ENCODE data around the gene DDA1. TPM values are rescaled to one million over a fixed set of nuclear protein-coding genes. Genes with fewer than 3 reads are reported as not detected.
A peak's percentile ranks its signal among the peaks of the same experiment; 100 is the strongest.
"Not testable (repeated sequence)": the region's sequence is repeated elsewhere in the genome, so short reads cannot be mapped to it uniquely, and the experiment has no call there.

DDA1 gene
- total RNA-seq, 1 experiment from 2014 or later, result 42.8 TPM

DNA sequence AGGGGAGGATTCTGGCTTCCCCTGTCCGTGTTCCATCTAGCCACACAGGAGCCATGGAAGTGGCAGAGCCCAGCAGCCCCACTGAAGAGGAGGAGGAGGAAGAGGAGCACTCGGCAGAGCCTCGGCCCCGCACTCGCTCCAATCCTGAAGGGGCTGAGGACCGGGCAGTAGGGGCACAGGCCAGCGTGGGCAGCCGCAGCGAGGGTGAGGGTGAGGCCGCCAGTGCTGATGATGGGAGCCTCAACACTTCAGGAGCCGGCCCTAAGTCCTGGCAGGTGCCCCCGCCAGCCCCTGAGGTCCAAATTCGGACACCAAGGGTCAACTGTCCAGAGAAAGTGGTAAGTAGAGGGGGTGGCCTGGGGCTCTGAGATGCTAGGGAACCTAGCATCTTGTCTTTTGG is 40.6 kb upstream of the DDA1 start:
- H3K4me3 Mint-ChIP-seq, result peak overlapping the region; percentile 96
- no peaks in the 10 kb centered on the region for H3K27me3 Mint-ChIP-seq (ENCODE audit: low read depth)
- no peak for DNase-seq (ENCODE audit: low spot score)
- H3K9me3 Mint-ChIP-seq, result no peaks in the 10 kb centered on the region; the same call in 1 of the 2 replicates
- ChIA-PET CTCF (interaction anchor here (0.7 to 3.0 kb wide), 3 partner anchors 14 to 591 kb away, joined by 3 to 9 read pairs (median 3); partner anchors contain the start of genes ANKLE1 and RPL18A), POLR2A (interaction anchor here (0.6 to 2.4 kb wide), 2 partner anchors 12 to 675 kb away, joined by 4 to 13 read pairs; partner anchors contain the start of gene ANKLE1)
- no peak for ATAC-seq
- H3K36me3 Mint-ChIP-seq, result peaks cover 19% of the 10 kb centered on the region
- no peak for TF ChIP-seq OVOL2 (CRISPR knock-in tag; IDR thresholded peaks at IDR 0.05; ENCODE audit: borderline replicate concordance)
- TF ChIP-seq, protein P1, sequence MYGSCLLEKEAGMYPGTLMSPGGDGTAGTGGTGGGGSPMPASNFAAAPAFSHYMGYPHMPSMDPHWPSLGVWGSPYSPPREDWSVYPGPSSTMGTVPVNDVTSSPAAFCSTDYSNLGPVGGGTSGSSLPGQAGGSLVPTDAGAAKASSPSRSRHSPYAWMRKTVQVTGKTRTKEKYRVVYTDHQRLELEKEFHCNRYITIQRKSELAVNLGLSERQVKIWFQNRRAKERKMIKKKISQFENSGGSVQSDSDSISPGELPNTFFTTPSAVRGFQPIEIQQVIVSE (CRISPR knock-in tag; IDR thresholded peaks at IDR 0.05; ENCODE audit: borderline replicate concordance), result no peak
- TF ChIP-seq, protein P2, sequence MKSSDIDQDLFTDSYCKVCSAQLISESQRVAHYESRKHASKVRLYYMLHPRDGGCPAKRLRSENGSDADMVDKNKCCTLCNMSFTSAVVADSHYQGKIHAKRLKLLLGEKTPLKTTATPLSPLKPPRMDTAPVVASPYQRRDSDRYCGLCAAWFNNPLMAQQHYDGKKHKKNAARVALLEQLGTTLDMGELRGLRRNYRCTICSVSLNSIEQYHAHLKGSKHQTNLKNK (CRISPR knock-in tag; IDR thresholded peaks at IDR 0.05), result no peak
- TF ChIP-seq GRHL2 (CRISPR knock-in tag; IDR thresholded peaks at IDR 0.05; ENCODE audit: insufficient replicate concordance, severe bottlenecking), result no peak
- no peak for TF ChIP-seq TEAD1 (CRISPR knock-in tag; IDR thresholded peaks at IDR 0.05)
- TF ChIP-seq NFYB (CRISPR knock-in tag; conservative IDR thresholded peaks at IDR 0.05; ENCODE audit: low read depth), result no peak
- TF ChIP-seq ELF4 (CRISPR knock-in tag; IDR thresholded peaks at IDR 0.05; ENCODE audit: low read depth), result no peak
- TF ChIP-seq JAZF1 (CRISPR knock-in tag; IDR thresholded peaks at IDR 0.05), result no peak
- TF ChIP-seq, protein P3, sequence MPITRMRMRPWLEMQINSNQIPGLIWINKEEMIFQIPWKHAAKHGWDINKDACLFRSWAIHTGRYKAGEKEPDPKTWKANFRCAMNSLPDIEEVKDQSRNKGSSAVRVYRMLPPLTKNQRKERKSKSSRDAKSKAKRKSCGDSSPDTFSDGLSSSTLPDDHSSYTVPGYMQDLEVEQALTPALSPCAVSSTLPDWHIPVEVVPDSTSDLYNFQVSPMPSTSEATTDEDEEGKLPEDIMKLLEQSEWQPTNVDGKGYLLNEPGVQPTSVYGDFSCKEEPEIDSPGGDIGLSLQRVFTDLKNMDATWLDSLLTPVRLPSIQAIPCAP (CRISPR knock-in tag; IDR thresholded peaks at IDR 0.05), result no peak
- no peak for TF ChIP-seq CREM (CRISPR knock-in tag; IDR thresholded peaks at IDR 0.05)
- no peak for TF ChIP-seq GTF2I (CRISPR knock-in tag; conservative IDR thresholded peaks at IDR 0.05)
- no peak for TF ChIP-seq SMAD4 (CRISPR knock-in tag; IDR thresholded peaks at IDR 0.05)
- TF ChIP-seq ZNF423 (CRISPR knock-in tag; IDR thresholded peaks at IDR 0.05), result no peak
- TF ChIP-seq, protein P4, sequence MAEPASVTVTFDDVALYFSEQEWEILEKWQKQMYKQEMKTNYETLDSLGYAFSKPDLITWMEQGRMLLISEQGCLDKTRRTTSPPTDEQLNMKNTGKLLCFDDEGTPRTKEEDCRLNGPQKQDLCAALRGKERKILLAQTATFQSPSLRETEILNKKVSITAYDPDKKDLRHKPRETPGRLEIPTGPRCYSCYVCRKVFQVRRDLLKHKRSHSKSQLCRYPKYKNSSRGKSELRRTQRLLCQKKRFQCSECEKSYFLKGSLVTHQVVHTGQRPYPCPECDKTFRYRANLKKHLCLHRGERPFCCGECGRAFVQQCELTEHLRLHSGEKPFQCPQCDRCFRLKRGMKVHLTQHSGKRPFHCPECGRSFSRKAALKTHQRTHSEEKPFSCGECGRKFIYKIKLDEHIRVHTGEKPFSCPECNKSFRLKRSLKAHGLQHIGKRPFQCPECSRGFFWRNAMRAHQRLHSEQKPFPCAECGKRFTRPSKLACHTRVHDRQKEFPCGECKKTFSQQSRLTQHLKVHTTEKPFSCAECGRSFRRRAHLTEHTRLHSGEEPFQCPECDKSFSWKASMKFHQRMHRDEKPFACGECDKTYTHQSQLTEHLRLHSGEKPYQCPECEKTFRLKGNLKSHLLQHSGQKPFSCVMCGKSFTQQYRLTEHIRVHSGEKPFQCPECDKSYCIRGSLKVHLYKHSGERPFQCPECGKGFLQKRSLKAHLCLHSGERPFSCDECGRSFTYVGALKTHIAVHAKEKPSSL (CRISPR knock-in tag; conservative IDR thresholded peaks at IDR 0.05), result no peak
- TF ChIP-seq NR2C2 (CRISPR knock-in tag; IDR thresholded peaks at IDR 0.05), result no peak
- TF ChIP-seq FOXP1 (CRISPR knock-in tag; IDR thresholded peaks at IDR 0.05; ENCODE audit: borderline replicate concordance), result no peak
- TF ChIP-seq ETV6 (CRISPR knock-in tag; IDR thresholded peaks at IDR 0.05), result no peak
- TF ChIP-seq SOX15 (CRISPR knock-in tag; IDR thresholded peaks at IDR 0.05), result no peak
- TF ChIP-seq, protein P5, sequence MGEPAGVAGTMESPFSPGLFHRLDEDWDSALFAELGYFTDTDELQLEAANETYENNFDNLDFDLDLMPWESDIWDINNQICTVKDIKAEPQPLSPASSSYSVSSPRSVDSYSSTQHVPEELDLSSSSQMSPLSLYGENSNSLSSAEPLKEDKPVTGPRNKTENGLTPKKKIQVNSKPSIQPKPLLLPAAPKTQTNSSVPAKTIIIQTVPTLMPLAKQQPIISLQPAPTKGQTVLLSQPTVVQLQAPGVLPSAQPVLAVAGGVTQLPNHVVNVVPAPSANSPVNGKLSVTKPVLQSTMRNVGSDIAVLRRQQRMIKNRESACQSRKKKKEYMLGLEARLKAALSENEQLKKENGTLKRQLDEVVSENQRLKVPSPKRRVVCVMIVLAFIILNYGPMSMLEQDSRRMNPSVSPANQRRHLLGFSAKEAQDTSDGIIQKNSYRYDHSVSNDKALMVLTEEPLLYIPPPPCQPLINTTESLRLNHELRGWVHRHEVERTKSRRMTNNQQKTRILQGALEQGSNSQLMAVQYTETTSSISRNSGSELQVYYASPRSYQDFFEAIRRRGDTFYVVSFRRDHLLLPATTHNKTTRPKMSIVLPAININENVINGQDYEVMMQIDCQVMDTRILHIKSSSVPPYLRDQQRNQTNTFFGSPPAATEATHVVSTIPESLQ (CRISPR knock-in tag; IDR thresholded peaks at IDR 0.05), result no peak
- no peak overlapping the region for H3K27ac Mint-ChIP-seq
- peaks cover 16% of the 10 kb centered on the region for H3K4me1 Mint-ChIP-seq

DNA sequence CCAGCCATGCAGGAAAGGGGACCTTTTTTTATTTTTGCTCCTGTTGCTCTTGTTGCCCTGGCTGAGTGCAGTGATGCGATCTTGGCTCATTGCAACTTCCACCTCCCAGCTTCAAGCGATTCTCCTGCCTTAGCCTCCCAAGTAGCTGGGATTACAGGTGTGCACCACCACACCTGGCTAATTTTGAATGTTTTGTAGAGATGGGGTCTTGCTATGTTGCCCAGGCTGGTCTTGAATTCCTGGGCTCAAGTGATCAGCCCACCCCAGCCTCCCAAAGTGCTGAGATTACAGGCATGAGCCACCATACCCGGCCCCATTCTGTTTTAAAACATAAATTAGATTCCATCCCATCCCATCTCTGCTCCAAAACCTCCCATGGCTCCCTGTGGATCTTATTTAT is 34.5 kb upstream of the DDA1 start:
- POLR2A ChIA-PET, ATAC-seq, H3K4me3 Mint-ChIP-seq: not testable (repeated sequence)

More for the DNA sequence above, 34.5 kb upstream of the DDA1 start:
- DNase-seq (ENCODE audit: low spot score); CTCF ChIA-PET; H3K27me3 Mint-ChIP-seq (ENCODE audit: low read depth); H3K4me1 Mint-ChIP-seq; H3K9me3 Mint-ChIP-seq; H3K27ac Mint-ChIP-seq: not testable (repeated sequence)
- peaks cover 50% of the 10 kb centered on the region for H3K36me3 Mint-ChIP-seq
- peak; percentile 30; the same call in 1 of the 2 replicates for TF ChIP-seq ZNF121 (CRISPR knock-in tag; IDR thresholded peaks at IDR 0.05)
